AG10803 (cell line): ENCODE data around the gene SRA1.
A peak's percentile ranks its signal among the peaks of the same experiment; 100 is the strongest.

Experiments
- DNase-seq: peaks from one replicate; pipeline ENCODE4 v3.0.0; 2010; ENCODE audit warnings: low read depth
- H3K4me3 ChIP-seq: 2 replicates; pipeline ENCODE4 v1.5.1; 2011; ENCODE audit warnings: mild to moderate bottlenecking, low read length, control low read depth
- TF ChIP-seq, protein P1 (sequence below): conservative IDR thresholded peaks from 2 replicates; pipeline ENCODE4 v1.5.1; 2011; ENCODE audit warnings: mild to moderate bottlenecking, low read length, control low read depth, inconsistent platforms

The SRA1 gene

DNA sequence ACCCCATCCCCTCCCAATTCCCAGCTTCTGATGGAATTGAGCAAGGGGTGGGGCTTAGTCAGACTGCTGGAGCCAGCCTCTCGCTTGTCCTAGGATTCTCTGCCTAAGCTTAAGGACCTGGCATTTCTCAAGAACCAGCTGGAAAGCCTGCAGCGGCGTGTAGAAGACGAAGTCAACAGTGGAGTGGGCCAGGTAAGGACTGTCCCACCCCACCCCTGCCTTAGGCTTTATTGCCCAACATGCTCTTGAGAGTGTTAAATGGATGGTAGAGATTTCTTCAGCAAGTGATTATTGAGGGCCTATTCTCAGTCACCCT, 8.5 kb upstream of the SRA1 start:
- TF ChIP-seq, protein P1, sequence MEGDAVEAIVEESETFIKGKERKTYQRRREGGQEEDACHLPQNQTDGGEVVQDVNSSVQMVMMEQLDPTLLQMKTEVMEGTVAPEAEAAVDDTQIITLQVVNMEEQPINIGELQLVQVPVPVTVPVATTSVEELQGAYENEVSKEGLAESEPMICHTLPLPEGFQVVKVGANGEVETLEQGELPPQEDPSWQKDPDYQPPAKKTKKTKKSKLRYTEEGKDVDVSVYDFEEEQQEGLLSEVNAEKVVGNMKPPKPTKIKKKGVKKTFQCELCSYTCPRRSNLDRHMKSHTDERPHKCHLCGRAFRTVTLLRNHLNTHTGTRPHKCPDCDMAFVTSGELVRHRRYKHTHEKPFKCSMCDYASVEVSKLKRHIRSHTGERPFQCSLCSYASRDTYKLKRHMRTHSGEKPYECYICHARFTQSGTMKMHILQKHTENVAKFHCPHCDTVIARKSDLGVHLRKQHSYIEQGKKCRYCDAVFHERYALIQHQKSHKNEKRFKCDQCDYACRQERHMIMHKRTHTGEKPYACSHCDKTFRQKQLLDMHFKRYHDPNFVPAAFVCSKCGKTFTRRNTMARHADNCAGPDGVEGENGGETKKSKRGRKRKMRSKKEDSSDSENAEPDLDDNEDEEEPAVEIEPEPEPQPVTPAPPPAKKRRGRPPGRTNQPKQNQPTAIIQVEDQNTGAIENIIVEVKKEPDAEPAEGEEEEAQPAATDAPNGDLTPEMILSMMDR = no peak
- H3K4me3 ChIP-seq = peak overlapping the region; percentile 98
- no peak for DNase-seq

DNA sequence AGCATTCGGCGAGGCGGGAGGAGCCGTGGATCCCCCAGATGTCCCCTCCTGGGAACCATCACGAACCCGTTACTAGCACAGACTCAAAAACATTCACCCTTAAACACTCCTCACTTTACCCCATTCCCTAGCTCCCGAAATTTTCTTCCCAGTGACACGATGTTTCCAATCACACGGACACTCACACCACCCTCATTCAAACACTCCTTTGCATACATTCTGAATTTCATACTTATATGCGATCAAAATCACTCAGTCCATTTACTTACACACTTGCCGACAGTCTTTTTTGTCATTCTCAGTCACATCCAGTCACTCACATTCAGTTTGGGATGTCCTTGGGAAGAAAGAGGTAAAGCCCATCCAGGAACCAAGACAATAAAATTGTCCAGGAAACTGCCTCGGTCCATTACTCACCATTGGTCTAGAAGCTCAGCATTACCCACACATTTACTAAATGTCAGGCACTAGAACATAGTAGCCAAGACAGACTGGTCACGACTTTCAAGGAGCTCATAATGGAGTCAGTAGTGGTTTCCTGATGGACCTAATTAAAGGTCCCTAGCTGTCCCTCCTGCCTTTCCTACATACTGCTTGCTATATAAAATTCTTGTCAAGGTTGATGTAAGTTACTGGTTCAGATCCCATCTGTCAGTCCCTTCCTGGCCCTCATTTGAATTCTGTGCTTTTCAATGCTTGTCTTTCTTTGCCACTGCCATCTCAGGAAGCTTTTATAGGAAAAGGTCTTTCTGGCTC, 7.9 kb upstream of the SRA1 start:
- peak overlapping the region; percentile 98 for H3K4me3 ChIP-seq
- DNase-seq = no peak
- TF ChIP-seq, protein P1 = no peak

DNA sequence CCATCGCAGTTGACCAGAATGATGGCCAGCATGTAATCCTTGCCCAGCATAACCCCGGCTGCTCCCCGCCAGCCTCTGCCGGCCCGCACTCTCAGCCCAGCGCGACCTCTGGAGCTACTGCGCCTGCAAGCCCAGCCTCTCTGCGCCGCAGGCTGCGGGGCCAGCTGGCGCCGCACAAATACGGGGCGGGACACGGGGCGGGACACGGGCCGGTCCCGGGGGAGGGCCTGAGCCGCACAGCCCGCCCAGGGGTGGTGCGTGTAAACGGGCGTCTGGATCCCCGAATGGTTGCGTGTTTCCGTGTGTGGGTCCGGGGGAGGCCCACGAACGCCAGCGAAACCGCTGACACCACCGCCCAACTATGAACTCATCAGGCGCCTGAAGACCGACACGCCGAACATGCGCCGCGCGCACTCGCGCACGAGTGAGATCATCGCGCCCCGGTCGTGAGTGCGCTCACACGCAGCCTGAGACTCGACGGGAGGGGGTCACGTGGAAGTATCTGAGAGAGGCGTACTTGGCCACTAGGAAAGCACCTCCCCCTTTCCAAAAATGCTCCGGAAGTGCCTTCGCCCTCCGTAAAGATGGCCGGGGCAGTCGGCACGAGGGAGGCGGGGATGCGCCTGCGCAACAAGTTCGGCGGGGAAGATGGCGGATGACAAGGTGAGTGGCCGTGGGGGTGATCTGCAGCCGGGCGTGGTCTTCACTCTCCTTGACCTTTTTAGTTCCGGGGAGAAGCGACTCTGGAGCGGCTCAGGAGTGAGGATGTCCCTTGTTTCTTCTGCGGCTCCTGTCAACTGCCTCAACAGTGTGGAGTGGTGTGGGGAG, 7.1 kb upstream of the SRA1 start, which contains the start of the genes APBB3 and SLC35A4:
APBB3 (minus strand) TSS at position 403 of the 828 bp plus-strand sequence; CDS start at position 50, 353 bp downstream.
SLC35A4 (plus strand) TSS at position 633 of the 828 bp plus-strand sequence. CDS start 2,342 bp downstream, outside the sequence.
- TF ChIP-seq, protein P1 = no peak
- peak within 1 kb of the TSS; percentile 98 for H3K4me3 ChIP-seq
- DNase-seq = peak; percentile 99

DNA sequence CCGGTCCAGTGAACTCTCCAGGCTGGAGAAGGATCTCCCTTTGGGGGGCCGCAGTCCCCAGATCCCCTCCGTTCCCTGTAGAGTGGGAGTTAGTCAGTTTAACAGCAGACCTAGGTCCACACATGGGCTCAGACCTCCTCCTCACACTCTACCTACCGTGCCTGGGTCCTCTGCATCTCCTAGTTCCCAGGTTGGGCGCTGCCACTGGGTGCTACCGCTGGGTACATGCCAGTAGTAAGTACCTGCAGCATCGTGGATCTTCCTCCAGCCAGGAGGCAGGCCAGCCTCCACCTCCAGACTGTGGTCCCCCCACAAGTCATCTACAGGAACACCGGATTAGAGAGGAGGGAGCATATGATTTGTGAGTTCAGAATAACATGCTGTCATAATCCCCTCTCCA, 6.3 kb upstream of the SRA1 start:
- peak overlapping the region; percentile 98 for H3K4me3 ChIP-seq
- TF ChIP-seq, protein P1 = no peak
- no peak for DNase-seq

DNA sequence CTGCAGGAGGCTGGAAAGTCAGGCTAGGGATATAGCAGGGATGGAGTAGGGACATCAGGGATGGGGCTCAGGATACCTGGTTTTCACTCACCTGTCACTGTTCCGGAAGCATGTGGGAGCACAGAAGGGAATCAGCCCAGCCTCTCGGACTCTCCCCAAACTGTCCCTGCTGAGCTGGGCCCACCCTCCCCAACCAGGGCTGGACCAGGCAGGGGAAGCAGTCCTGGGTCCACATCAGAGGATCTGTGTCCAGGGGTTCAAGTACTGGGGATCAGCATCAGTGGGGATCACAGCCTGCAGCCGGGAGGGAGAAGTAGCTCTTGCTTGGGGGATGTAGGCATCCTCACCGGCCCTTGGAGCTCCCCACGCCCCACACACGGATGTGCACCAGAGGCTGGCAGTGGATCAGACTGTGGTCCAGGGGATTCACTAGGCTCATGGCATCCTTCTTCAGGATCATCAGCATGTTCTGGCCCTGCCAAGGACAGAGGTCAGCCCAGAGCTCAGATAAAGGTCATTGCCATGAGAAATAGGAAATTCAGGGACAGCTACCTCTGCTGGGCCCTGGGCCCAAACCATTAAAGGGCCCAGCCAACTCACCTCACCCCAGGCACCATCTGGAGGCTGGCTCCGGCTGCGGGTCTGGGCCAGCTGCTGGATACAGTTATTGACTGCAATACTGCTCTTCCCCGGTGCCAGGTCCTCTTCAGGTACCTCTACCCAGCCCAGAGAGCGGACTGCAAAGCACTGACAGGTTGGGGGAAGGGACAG, 4.7 kb upstream of the SRA1 start:
- no peak overlapping the region for H3K4me3 ChIP-seq
- DNase-seq = no peak
- TF ChIP-seq, protein P1 = no peak

DNA sequence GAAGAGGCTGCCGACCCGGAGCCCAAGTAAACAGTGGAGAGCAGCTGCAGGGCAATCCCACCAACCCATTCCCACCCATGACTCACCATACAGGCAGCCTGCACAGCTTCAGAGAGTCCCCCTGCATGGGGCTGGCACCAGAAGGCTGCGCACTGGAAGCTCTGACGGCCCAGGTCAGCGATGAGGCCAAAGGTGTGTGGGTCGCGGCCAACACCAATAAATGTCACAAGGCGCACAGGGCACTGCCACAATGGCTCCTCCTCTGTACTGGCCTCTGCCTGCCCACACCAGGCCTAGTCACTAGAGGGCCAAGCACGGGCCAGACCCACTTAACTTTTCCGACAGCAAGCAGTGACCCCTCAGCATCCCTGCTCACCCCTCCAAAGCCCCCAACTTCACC, 3.0 kb upstream of the SRA1 start:
- DNase-seq = no peak
- TF ChIP-seq, protein P1 = no peak
- no peak overlapping the region for H3K4me3 ChIP-seq
